HK-2 (cell line): ENCODE results near the gene BTBD16.

Experiments used
- DNase-seq: peaks from one replicate; pipeline ENCODE4 v3.0.0-alpha.2; 2018; ENCODE audit not compliant: unreplicated experiment

Gene BTBD16

GRCh38 chr10:122311716-122312115, 40.6 kb downstream of the BTBD16 start:
- no peak for DNase-seq

- DNase-seq = no peak
These were observed 45.3 kb downstream of the BTBD16 start for GRCh38 chr10:122316224-122316884.

GRCh38 chr10:122321960-122322359, 50.9 kb downstream of the BTBD16 start:
- DNase-seq = no peak

GRCh38 chr10:122323189-122323588, 52.1 kb downstream of the BTBD16 start:
- no peak for DNase-seq

- DNase-seq = no peak
These were observed 53.0 kb downstream of the BTBD16 start for GRCh38 chr10:122323941-122324675.

GRCh38 chr10:122325235-122325634, 54.1 kb downstream of the BTBD16 start:
- DNase-seq = no peak

GRCh38 chr10:122326385-122326784, 55.3 kb downstream of the BTBD16 start:
- DNase-seq = no peak

- no peak for DNase-seq
These were observed 55.7 kb downstream of the BTBD16 start for GRCh38 chr10:122326806-122327205.

GRCh38 chr10:122327237-122328206, 56.4 kb downstream of the BTBD16 start:
- DNase-seq = no peak

GRCh38 chr10:122328676-122329075, 57.6 kb downstream of the BTBD16 start:
- DNase-seq = no peak

- DNase-seq = no peak
These were observed 58.3 kb downstream of the BTBD16 start for GRCh38 chr10:122329416-122329815.

- DNase-seq = no peak
These were observed 60.0 kb downstream of the BTBD16 start for GRCh38 chr10:122331100-122331499.

GRCh38 chr10:122331615-122332446, 60.7 kb downstream of the BTBD16 start:
- peak; percentile 60 for DNase-seq

- DNase-seq = no peak
These were observed 61.9 kb downstream of the BTBD16 start for GRCh38 chr10:122333037-122333436.

GRCh38 chr10:122336332-122336731, 65.2 kb downstream of the BTBD16 start:
- no peak for DNase-seq

- no peak for DNase-seq
These were observed 65.9 kb downstream of the BTBD16 start for GRCh38 chr10:122336961-122337360.

- DNase-seq = no peak
These were observed 67.7 kb downstream of the BTBD16 start for GRCh38 chr10:122338609-122339441.

- no peak for DNase-seq
These were observed 70.2 kb downstream of the BTBD16 start for GRCh38 chr10:122341141-122341810.

- DNase-seq = peak; percentile 35
These were observed 71.4 kb downstream of the BTBD16 start for GRCh38 chr10:122342293-122343134.
